ENCODE data around the gene PAK2. TPM values are rescaled to one million over a fixed set of nuclear protein-coding genes. Genes with fewer than 3 reads are reported as not detected.
"Not testable (repeated sequence)": the region's sequence is repeated elsewhere in the genome, so short reads cannot be mapped to it uniquely, and the experiment has no call there.

Gene PAK2
- total RNA-seq, 1 donor from 2014 or later: 47.8 TPM

GRCh38 chr3:196843435-196844110, 103.9 kb downstream of the PAK2 start:
- DNase-seq (ENCODE audit: low read depth, low spot score): no peak

GRCh38 chr3:196844235-196845219, 104.9 kb downstream of the PAK2 start:
- not testable (repeated sequence) for DNase-seq (ENCODE audit: low read depth, low spot score)

- not testable (repeated sequence) for DNase-seq (ENCODE audit: low read depth, low spot score)
Observed at GRCh38 chr3:196848375-196848774, 108.7 kb downstream of the PAK2 start.

- DNase-seq (ENCODE audit: low read depth, low spot score): no peak
Observed at GRCh38 chr3:196849180-196849741, 109.6 kb downstream of the PAK2 start.

- not testable (repeated sequence) for DNase-seq (ENCODE audit: low read depth, low spot score)
Observed at GRCh38 chr3:196863000-196863399, 123.3 kb downstream of the PAK2 start.

GRCh38 chr3:196867155-196867506, 127.5 kb downstream of the PAK2 start:
- DNase-seq (ENCODE audit: low read depth, low spot score): no peak

- DNase-seq (ENCODE audit: low read depth, low spot score): peak; percentile 65
Observed at GRCh38 chr3:196867507-196868296, 128.0 kb downstream of the PAK2 start, which contains the start of gene SENP5. TSS of gene SENP5 (plus strand) at chr3:196867920. CDS start at chr3:196885182, 17,262 bp downstream.

- DNase-seq (ENCODE audit: low read depth, low spot score): no peak
Observed at GRCh38 chr3:196868297-196868661, 128.6 kb downstream of the PAK2 start.

GRCh38 chr3:196872316-196872715, 132.7 kb downstream of the PAK2 start:
- DNase-seq (ENCODE audit: low read depth, low spot score): no peak

GRCh38 chr3:196874511-196875094, 134.9 kb downstream of the PAK2 start:
- DNase-seq (ENCODE audit: low read depth, low spot score): not testable (repeated sequence)

GRCh38 chr3:196875258-196875657, 135.6 kb downstream of the PAK2 start:
- no peak for DNase-seq (ENCODE audit: low read depth, low spot score)

Other genes starting within 250 kb of the PAK2 start
- gene RNF168, start 236.1 kb upstream of the PAK2 start, total RNA-seq: 26.4 and 32.4 TPM in 2 replicates
- gene SMCO1, start 224.5 kb upstream of the PAK2 start, total RNA-seq: 0.07 TPM in 1 of 2 replicates, not detected in the other
- gene WDR53, start 171.3 kb upstream of the PAK2 start, total RNA-seq: 8.7 and 12.3 TPM in 2 replicates
- 14.4 and 22.7 TPM in 2 replicates for gene FBXO45, start 171.2 kb upstream of the PAK2 start, total RNA-seq
- 2.0 and 4.8 TPM in 2 replicates for gene NRROS, start 100.2 kb upstream of the PAK2 start, total RNA-seq
- 1.4 and 2.3 TPM in 2 replicates for gene CEP19, start 27.6 kb upstream of the PAK2 start, total RNA-seq
- gene PIGX, start 27.5 kb upstream of the PAK2 start, total RNA-seq: 17.1 and 17.4 TPM in 2 replicates
- 44.5 and 51.4 TPM in 2 replicates for gene SENP5, start 128.1 kb downstream of the PAK2 start, total RNA-seq
- gene NCBP2, start 202.7 kb downstream of the PAK2 start, total RNA-seq: 70.6 and 85.5 TPM in 2 replicates
- gene PIGZ, start 229.0 kb downstream of the PAK2 start, total RNA-seq: 1.3 and 3.8 TPM in 2 replicates